ACC112 (cell line): ENCODE results near the gene SERTAD2.

ENCODE experiments used
- H2AFZ ChIP-seq: fragments of 200-600 bp; sonication (generic); one replicate; pipeline ENCODE4 v1.6.0; 2017; ENCODE audit warnings: antibody characterized with exemption, low read length; ENCODE audit not compliant: unreplicated experiment
- H3K27ac ChIP-seq: fragments of 200-600 bp; sonication (generic); 2 replicates; pipeline ENCODE4 v1.5.1; 2014; ENCODE audit warnings: low read depth, mild to moderate bottlenecking, antibody characterized with exemption, low read length, moderate library complexity
- H3K27me3 ChIP-seq: fragments of 200-600 bp; sonication (generic); 2 replicates; pipeline ENCODE4 v1.6.1; 2014; ENCODE audit warnings: mild to moderate bottlenecking, antibody characterized with exemption, low read length, moderate library complexity, mixed read lengths; ENCODE audit not compliant: insufficient read depth
- H3K36me3 ChIP-seq: fragments of 200-600 bp; sonication (generic); 2 replicates; pipeline ENCODE4 v1.6.1; 2016; ENCODE audit warnings: mild to moderate bottlenecking, antibody characterized with exemption, low read length, moderate library complexity, mixed read lengths; ENCODE audit not compliant: insufficient read depth
- H3K4me1 ChIP-seq: fragments of 200-600 bp; sonication (generic); one replicate; pipeline ENCODE4 v1.6.1; 2016; ENCODE audit warnings: low read length, mixed read lengths; ENCODE audit not compliant: insufficient read depth, unreplicated experiment, control insufficient read depth
- H3K4me3 ChIP-seq: fragments of 200-600 bp; sonication (generic); 2 replicates; pipeline ENCODE4 v1.5.1; 2014; ENCODE audit warnings: mild to moderate bottlenecking, low read depth, low read length
- H3K79me2 ChIP-seq: fragments of 200-600 bp; sonication (generic); one replicate; pipeline ENCODE4 v1.6.0; 2016; ENCODE audit warnings: low read length; ENCODE audit not compliant: control insufficient read depth, unreplicated experiment, insufficient read depth

The SERTAD2 gene, protein sequence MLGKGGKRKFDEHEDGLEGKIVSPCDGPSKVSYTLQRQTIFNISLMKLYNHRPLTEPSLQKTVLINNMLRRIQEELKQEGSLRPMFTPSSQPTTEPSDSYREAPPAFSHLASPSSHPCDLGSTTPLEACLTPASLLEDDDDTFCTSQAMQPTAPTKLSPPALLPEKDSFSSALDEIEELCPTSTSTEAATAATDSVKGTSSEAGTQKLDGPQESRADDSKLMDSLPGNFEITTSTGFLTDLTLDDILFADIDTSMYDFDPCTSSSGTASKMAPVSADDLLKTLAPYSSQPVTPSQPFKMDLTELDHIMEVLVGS

DNA sequence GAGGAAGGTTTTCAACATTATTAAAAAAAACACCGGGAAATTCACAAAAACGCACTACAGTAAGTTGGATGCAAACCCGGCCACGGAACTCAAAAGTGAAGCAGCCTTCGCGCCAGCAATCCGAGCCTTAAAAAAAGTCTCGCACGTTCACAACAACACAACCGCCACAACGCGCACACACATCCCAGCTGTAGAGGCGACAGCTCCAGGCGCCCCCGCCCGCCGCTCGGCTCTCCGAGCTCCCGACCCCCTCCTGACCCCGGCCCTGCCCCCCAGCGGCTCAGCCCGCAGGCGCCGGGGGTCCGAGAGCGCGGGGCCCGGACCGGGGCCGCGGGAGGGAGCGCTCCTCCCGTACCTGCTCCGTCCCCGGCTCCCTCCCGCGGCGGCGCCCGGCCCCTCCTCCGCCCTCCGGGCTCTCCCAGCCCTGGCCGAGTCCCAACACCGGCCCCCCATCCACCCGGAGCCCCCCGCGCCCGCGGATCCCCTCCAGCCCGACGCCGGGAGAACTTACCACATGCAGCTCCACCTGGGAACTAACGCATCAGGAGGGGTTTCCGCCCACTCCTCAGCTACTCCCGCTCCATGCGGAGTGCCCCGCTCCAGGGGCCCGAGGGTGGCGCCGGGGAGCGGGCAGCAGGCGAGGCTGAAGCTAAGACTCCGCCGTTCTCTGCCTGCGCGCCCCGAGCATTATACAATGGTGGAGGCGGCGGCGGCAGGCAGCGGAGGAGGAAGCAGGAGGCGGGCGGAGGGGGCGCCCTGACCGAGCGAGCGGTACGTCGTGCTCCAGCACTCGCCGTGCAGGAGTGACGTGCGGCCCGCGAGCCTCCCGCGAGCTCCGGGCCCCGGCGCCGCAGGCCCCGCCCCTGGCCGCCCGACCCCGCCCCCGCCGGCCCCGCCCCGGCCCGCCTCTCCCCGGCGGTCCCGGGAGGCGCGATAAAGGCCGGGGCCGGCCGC is at the start of gene SERTAD2:
Gene SERTAD2 (minus strand): TSS at position 805 of the 954 bp plus-strand sequence. CDS start 17,042 bp downstream, outside the sequence.
- Histone ChIP-seq H3K27me3 (no peaks in the 10 kb centered on the region), H3K27ac (peak within 1 kb of the TSS; percentile 83), H3K79me2 (peaks cover 62% of the 10 kb centered on the region)

DNA sequence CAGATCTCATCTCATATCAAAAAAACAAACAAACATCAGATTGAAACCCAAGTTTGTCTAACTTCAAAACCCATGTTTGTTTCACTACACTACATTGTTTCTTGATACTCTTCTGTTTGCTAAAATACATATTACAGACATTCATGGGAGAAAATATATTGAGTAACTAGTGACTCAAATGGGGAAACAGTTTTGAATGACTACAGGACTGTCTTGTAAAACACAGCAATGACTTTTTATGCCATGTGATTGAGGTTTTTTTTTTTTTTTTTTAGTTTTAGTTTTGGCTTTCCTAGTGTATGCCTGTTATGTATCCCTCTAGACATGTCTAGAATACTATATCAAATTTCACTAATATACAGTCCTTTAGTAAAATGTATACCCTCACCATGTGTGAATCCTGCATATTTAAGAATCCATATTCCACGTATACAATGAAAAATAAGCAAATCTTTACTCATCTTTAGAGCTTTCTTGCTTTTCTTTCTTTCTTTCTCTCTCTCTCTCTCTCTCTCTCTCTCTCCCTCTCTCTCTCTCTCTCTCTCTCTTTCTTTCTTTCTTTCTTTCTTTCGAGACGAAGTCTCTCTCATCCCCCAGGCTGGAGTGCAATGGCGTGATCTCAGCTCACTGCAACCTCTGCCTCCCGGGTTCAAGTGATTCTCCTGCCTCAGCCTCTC is 46.6 kb upstream of the SERTAD2 start:
- no peaks in the 10 kb centered on the region for H3K27me3 ChIP-seq
- no peak overlapping the region for H3K4me3 ChIP-seq
- H3K27ac ChIP-seq: peak overlapping the region; percentile 88
- peaks cover 32% of the 10 kb centered on the region for H3K4me1 ChIP-seq
- no peaks in the 10 kb centered on the region for H3K36me3 ChIP-seq
- H2AFZ ChIP-seq: peak overlapping the region; percentile 55
- H3K79me2 ChIP-seq: peaks cover 25% of the 10 kb centered on the region

More for the DNA sequence above, at the start of gene SERTAD2:
- peak within 1 kb of the TSS; percentile 65 for H2AFZ ChIP-seq
- H3K4me3 ChIP-seq: peak within 1 kb of the TSS; percentile 98
- H3K36me3 ChIP-seq: no peaks in the 10 kb centered on the region
- H3K4me1 ChIP-seq: peaks cover 41% of the 10 kb centered on the region

DNA sequence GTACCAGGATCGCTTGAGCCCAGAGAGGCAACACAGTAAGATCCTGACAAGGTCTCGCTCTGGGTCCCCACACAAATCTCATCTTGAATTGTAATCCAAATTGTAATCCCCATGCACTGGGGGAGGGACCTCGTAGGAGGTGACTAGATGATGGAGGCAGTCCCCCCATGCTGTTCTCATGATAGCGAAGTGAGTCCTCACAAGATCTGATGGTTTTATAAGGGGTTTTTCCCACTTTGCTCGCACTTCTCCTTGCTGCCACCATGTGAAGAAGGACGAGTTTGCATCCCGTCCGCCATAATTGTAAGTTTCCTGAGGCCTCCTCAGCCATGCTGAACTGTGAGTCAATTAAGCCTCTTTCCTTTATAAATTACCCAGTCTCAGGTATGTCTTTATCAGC is 46.0 kb upstream of the SERTAD2 start:
- Histone ChIP-seq H3K4me3 (no peak overlapping the region), H3K27ac (peak overlapping the region; percentile 88), H3K4me1 (peaks cover 32% of the 10 kb centered on the region), H2AFZ (peak overlapping the region; percentile 55), H3K27me3 (no peaks in the 10 kb centered on the region), H3K36me3 (no peaks in the 10 kb centered on the region), H3K79me2 (peaks cover 22% of the 10 kb centered on the region)

DNA sequence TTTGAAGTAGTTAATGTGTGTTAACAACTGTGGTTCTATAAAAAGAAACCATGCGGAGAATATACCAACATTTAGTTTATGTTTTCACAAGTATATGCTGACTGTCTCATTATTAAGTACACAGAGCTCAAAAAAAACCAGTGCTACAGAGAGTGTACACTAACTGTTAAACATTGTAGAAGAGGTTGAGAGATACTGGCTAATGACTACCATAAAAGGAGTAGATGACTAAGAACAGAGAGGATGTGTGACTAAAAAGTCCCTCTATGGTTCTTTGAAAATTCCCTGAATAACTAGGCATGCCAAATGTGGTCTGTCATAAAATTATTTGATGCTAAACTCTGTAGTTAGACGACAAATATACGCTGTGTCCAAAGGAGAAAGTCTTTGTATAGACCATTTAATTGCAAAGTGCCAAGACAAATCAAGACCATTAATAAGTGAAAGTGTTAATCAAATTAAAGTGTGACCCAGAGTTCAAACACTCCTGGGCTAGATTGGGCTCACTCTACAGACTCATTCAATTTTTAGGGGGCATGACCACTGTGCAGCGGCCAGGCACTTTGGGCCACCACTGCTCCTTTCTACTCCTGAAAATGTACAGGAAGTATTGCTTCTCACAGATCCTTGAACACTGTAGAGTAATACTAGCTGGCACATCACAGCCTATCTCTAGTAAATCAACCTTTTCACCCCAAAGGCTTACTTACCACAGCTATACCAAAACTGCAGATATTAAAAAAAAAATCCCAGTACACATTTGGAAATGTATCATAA is 45.1 kb upstream of the SERTAD2 start:
- peak overlapping the region; percentile 29; the same call in 1 of the 2 replicates for H3K4me3 ChIP-seq
- H2AFZ ChIP-seq: no peak overlapping the region
- H3K36me3 ChIP-seq: no peaks in the 10 kb centered on the region
- H3K27ac ChIP-seq: peak overlapping the region; percentile 88
- H3K27me3 ChIP-seq: no peaks in the 10 kb centered on the region
- peaks cover 32% of the 10 kb centered on the region for H3K4me1 ChIP-seq
- H3K79me2 ChIP-seq: peaks cover 20% of the 10 kb centered on the region

DNA sequence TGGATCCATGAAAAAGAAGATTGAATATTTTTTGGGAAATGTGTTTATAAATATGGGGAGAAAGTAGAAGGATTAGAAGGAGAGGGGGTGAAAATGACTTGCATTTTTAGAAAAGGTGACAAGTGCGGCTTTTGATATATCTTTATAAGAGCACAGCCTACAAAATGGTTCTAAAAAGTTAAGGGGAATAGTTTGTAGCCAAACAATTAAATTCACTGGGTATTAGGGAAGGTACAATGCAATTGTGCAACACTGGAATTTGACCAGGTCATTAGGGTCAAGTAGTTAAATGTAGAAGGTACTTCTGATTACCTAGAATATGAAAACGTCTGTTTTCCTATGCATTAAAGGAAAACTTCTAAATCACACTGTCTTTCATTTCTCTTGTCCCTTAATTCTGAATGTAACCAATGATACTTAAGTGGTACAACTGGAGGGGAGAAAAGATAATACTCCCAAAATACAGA is 44.5 kb upstream of the SERTAD2 start:
- H2AFZ ChIP-seq: no peak overlapping the region
- H3K27me3 ChIP-seq: no peaks in the 10 kb centered on the region
- H3K27ac ChIP-seq: peak overlapping the region; percentile 88
- H3K4me1 ChIP-seq: peaks cover 32% of the 10 kb centered on the region
- H3K79me2 ChIP-seq: peaks cover 20% of the 10 kb centered on the region
- H3K4me3 ChIP-seq: peak overlapping the region; percentile 29; the same call in 1 of the 2 replicates
- H3K36me3 ChIP-seq: no peaks in the 10 kb centered on the region

DNA sequence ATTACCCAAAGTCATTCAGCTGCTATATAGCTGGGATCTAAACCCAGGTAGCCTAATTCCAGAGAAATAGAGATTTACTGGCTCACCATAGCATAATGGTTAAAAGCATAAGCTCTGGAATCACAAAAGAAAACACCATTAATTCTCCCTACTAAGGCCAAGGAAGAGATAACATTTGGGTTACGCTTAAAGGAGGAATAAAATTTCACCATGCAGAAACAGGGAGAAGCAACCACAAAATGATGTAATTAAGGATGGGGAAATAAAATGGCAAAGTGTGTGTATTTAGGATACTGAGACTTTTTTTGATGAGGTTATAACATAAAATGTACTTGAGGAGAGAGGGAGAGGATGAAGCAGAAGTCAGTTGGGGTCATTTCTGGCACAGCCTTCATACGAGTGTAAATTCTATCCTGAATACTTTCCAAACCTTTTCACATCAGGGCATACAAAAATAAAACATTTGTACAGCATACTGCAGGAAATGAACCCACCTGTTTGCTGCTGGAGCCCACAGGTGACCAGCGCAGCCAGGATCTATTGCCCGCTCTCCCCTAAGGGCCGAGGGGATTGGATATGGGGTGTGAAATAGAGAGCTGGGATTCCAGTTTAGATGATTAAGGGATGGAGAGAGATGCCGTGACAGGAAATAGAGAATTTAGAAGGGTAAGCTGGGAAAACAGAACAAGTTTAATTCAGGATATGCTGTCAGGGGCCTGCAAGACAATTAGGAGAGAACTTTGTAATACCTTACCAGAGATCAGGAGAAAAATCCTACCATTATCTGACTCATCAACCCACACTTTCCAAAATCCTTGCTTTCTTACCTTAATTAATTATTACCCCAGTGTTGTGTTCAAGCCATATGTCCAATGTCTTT is 43.8 kb upstream of the SERTAD2 start:
- H3K27ac ChIP-seq: peak overlapping the region; percentile 88
- H3K27me3 ChIP-seq: no peaks in the 10 kb centered on the region
- H3K4me1 ChIP-seq: peaks cover 32% of the 10 kb centered on the region
- H3K4me3 ChIP-seq: no peak overlapping the region
- H2AFZ ChIP-seq: no peak overlapping the region
- H3K36me3 ChIP-seq: no peaks in the 10 kb centered on the region
- peaks cover 20% of the 10 kb centered on the region for H3K79me2 ChIP-seq

DNA sequence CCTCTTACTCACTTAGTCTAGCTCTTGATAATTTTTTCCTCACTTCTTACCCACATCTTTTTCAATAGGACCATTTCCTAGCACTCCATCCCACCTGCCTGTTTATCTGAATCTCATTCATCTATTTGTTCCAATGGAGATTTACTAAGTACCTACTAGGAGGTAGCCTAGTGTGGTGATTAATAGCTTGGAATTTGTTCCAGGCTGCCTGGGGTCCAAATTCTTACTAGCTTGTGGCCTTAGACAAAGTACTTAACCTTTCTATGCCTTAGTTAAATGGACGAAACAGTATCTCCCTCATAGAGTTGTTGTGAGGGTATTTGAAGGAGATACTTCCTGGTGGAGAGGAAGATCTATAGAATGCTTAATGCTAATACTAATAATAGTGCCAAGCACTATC is 42.9 kb upstream of the SERTAD2 start:
- H3K4me3 ChIP-seq: no peak overlapping the region
- H3K27ac ChIP-seq: no peak overlapping the region
- peaks cover 20% of the 10 kb centered on the region for H3K79me2 ChIP-seq
- no peaks in the 10 kb centered on the region for H3K36me3 ChIP-seq
- H3K4me1 ChIP-seq: peaks cover 32% of the 10 kb centered on the region
- H2AFZ ChIP-seq: no peak overlapping the region
- H3K27me3 ChIP-seq: no peaks in the 10 kb centered on the region

DNA sequence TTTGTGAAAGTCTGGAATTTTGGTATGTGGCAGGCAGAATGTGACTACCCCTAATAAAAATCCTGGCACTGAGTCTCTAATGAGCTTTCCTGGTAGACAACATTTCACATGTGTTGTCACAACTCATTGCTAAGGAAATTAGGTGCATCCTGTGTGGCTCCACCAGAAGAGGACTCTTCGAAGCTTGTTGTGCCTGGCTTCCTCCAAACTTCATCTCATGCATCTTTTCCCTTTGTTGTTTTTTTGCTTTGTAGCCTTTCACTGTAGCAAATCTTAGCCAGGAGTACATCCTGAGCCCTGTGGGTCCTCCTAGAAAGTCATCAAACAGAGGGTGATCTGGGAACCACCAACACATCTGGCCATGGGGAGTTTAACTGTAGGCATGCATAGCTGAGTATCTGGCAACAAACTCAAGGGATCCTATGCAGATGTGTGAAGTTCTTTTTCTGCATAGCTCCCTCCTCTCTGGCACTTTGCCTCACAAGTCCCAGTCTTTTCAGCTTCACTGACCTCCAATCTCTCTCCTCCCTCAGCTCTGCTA is 42.1 kb upstream of the SERTAD2 start:
- peaks cover 32% of the 10 kb centered on the region for H3K4me1 ChIP-seq
- H3K79me2 ChIP-seq: peaks cover 14% of the 10 kb centered on the region
- no peak overlapping the region for H2AFZ ChIP-seq
- H3K27me3 ChIP-seq: no peaks in the 10 kb centered on the region
- no peak overlapping the region for H3K4me3 ChIP-seq
- H3K36me3 ChIP-seq: no peaks in the 10 kb centered on the region
- H3K27ac ChIP-seq: no peak overlapping the region

DNA sequence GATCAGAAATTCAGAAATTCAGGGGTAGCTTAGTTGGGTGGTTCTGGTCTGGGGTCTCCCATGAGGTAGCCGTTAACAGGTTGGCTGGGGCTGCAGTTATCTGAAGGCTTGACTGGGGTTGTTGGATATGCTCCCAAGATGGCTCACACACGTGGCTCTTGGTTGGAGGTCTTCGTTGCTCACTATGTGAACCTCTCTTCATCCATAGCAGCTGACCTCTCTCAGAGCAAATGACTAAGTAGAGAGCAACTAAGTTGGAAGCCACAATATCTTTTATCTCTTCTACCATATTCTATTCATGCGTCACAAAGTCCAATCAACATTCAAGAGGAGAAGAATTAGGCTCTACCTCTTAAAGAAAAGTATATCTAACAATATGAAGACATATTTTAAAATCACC is 38.7 kb upstream of the SERTAD2 start:
- Histone ChIP-seq H3K79me2 (peaks cover 8% of the 10 kb centered on the region), H3K27me3 (no peaks in the 10 kb centered on the region), H3K4me1 (peaks cover 2% of the 10 kb centered on the region), H3K36me3 (no peaks in the 10 kb centered on the region), H3K27ac (no peak overlapping the region), H3K4me3 (no peak overlapping the region), H2AFZ (no peak overlapping the region)
